Activated T-helper 17 cell treated with anti-CD3 and anti-CD28 coated beads, Interleukin-2, amount 50 U/mL, for 72 hours (primary cell): ENCODE data around the gene PLXNA2. TPM values are rescaled to one million over a fixed set of nuclear protein-coding genes. Genes with fewer than 3 reads are reported as not detected.

Source experiments
- ATAC-seq: fragments of 150-1000 bp; cut with Tn5 transposase; replicated peaks from 2 replicates; pipeline ENCODE4 v1.10.0; 2021; ENCODE audit warnings: mild to moderate bottlenecking, moderate library complexity
- H3K27ac Mint-ChIP-seq: one replicate; pipeline ENCODE4 v1.8.0; 2022; ENCODE audit warnings: mixed read lengths
- H3K27me3 Mint-ChIP-seq: one replicate; pipeline ENCODE4 v1.8.0; 2022; ENCODE audit warnings: mixed read lengths
- H3K36me3 Mint-ChIP-seq: one replicate; pipeline ENCODE4 v1.8.0; 2022; ENCODE audit warnings: low read depth, mild to moderate bottlenecking, mixed read lengths
- H3K4me1 Mint-ChIP-seq: one replicate; pipeline ENCODE4 v1.8.0; 2022; ENCODE audit warnings: mixed read lengths
- H3K4me3 Mint-ChIP-seq: one replicate; pipeline ENCODE4 v1.8.0; 2022; ENCODE audit warnings: mild to moderate bottlenecking, mixed read lengths
- H3K9me3 Mint-ChIP-seq: one replicate; pipeline ENCODE4 v1.8.0; 2022; ENCODE audit warnings: mixed read lengths
- total RNA-seq, 2 donors: library from RNA; stranded (reverse); gene quantifications; one replicate each; pipeline ENCODE4 v1.2.3, GENCODE V29; 2022

PLXNA2 gene
- total RNA-seq, 2 donors from 2014 or later: 0.09 TPM; not detected in 1

DNA sequence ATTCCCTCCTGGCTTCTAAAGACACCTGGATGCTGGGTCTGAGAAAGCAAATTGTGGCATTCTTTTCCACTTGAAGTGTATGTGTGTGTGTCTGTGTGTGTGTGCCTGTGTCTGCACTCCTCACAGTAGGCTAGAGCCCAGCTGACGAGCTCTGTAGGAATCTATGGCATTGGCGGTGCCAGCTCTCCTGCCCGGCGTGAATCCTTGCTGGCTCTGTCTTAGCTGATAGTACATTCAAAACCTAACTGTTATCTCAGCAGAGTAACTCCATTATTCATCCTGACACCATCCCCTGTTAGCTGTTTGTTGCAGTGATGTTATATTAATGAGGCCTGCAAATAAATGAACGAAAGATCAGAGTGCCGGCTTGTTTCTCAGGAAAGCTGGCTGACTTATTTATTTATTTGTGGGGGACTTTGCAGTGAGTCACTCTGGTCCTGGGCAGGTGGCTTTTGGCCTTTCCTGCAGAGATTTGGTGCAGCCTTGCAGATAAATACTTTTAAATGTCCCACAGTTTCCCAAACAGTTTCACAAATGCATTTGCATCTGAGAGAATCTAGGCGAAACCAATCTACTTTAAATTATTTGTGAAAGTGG, 172.7 kb downstream of the PLXNA2 start:
- H3K27ac Mint-ChIP-seq: no peak overlapping the region
- no peak overlapping the region for H3K4me3 Mint-ChIP-seq
- no peaks in the 10 kb centered on the region for H3K4me1 Mint-ChIP-seq
- H3K27me3 Mint-ChIP-seq: peaks cover 3% of the 10 kb centered on the region
- ATAC-seq: no peak
- no peaks in the 10 kb centered on the region for H3K9me3 Mint-ChIP-seq
- H3K36me3 Mint-ChIP-seq: no peaks in the 10 kb centered on the region

DNA sequence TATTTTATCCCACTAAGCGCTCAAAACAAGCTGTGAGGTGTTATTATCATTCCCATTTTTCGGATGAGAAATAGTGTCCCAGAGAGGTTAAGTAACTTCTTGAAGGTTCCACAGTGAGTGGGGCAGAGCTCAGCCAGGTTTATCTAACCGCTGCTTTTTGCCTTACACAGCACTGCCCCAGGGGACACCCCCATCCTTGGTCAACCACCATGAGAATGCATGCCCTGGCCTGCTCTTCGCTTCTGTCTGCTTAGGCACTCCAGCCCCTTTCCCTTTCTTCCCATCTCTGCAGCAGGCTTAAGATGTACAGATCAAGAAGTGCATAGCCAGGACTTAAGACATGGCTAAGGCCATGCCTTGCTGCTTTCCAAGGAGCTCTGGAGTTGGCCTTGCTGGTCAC, 174.3 kb downstream of the PLXNA2 start:
- Mint-ChIP-seq H3K27ac (no peak overlapping the region), H3K4me3 (no peak overlapping the region), H3K27me3 (no peaks in the 10 kb centered on the region), H3K4me1 (no peaks in the 10 kb centered on the region), H3K9me3 (no peaks in the 10 kb centered on the region), H3K36me3 (no peaks in the 10 kb centered on the region)
- ATAC-seq: no peak

DNA sequence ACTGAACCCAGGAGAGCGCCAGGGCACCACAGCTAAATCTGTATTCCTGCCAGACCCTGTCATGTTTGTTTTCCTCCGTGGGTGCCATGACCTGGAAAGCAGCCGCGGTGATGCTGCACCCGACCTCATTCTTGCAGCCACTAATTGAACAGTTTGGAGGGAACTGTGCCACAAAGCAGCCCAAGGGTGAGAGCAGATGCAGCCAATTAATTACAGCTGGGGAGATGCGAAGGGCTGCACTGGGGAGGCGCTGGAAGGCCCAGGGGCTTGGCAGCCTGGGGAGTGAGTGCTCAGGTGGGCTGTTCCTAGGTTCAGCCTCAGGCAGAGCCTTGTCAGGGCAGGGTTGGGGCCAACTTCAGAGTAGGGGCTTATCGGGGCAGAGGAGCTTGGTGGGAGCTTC, 174.9 kb downstream of the PLXNA2 start:
- no peak overlapping the region for H3K27ac Mint-ChIP-seq
- H3K4me1 Mint-ChIP-seq: no peaks in the 10 kb centered on the region
- no peak for ATAC-seq
- no peaks in the 10 kb centered on the region for H3K27me3 Mint-ChIP-seq
- H3K36me3 Mint-ChIP-seq: no peaks in the 10 kb centered on the region
- no peaks in the 10 kb centered on the region for H3K9me3 Mint-ChIP-seq
- no peak overlapping the region for H3K4me3 Mint-ChIP-seq

DNA sequence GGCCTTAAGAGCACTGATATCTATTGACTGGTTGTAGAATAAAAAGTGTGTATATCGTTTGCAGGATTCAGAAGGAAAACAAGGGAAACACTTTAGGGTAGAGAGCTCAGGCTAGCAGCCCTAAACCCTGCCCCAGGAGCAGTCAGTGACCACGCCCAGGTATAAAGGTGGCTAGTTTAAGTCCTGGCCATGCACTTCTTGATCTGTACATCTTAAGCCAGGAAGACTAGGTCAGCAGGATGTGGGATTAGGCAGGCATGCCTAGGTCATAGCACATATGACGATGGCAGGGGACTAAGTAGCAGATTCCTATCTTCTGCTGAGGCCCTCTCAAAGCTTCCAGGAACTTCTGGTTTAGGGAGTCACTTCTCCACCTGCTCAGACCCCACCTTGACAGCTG, 175.3 kb downstream of the PLXNA2 start:
- no peaks in the 10 kb centered on the region for H3K36me3 Mint-ChIP-seq
- H3K9me3 Mint-ChIP-seq: no peaks in the 10 kb centered on the region
- H3K27me3 Mint-ChIP-seq: peaks cover 3% of the 10 kb centered on the region
- ATAC-seq: no peak
- H3K4me1 Mint-ChIP-seq: no peaks in the 10 kb centered on the region
- H3K4me3 Mint-ChIP-seq: no peak overlapping the region
- no peak overlapping the region for H3K27ac Mint-ChIP-seq

DNA sequence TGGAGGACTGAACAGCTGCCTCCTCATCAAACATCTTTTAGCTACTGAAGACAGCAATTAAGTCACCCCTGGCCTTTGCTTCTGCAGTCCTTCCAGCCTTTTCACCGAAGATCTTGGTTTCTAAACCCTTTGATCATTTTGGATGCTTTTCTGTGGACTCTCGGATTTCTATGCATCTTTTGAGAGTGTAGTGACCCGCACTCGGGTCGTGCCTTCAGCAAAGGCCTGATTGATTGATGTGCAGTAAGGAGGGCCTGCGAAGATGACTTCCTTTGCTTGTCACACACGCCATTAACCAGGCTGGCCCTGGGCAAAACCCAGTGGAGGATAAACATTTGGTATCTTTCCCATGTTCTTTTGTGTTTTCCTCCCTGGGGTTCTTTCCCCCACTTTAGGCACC, 175.8 kb downstream of the PLXNA2 start:
- H3K27me3 Mint-ChIP-seq: peaks cover 3% of the 10 kb centered on the region
- ATAC-seq: no peak
- H3K9me3 Mint-ChIP-seq: no peaks in the 10 kb centered on the region
- H3K4me1 Mint-ChIP-seq: no peaks in the 10 kb centered on the region
- H3K4me3 Mint-ChIP-seq: no peak overlapping the region
- no peaks in the 10 kb centered on the region for H3K36me3 Mint-ChIP-seq
- no peak overlapping the region for H3K27ac Mint-ChIP-seq

DNA sequence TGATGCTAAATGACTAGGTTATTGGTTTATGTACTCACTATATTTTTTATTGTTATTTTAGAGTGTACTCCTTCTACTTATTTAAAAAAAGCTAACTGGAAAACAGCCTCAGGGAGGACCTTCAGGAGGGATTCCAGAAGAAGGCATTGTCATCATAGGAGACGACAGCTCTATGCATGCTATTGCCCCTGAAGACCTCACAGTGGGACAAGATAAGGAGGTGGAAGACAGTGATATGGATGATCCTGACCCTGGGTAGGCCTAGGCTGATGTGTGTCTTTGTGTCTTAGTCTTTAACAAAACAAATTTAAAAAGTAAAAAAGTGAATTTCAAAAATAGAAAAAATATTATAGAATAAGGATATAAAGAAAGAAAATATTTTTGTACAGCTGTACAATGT, 177.6 kb downstream of the PLXNA2 start:
- no peak overlapping the region for H3K4me3 Mint-ChIP-seq
- no peaks in the 10 kb centered on the region for H3K4me1 Mint-ChIP-seq
- ATAC-seq: no peak
- no peak overlapping the region for H3K27ac Mint-ChIP-seq
- H3K9me3 Mint-ChIP-seq: no peaks in the 10 kb centered on the region
- peaks cover 3% of the 10 kb centered on the region for H3K27me3 Mint-ChIP-seq
- no peaks in the 10 kb centered on the region for H3K36me3 Mint-ChIP-seq

DNA sequence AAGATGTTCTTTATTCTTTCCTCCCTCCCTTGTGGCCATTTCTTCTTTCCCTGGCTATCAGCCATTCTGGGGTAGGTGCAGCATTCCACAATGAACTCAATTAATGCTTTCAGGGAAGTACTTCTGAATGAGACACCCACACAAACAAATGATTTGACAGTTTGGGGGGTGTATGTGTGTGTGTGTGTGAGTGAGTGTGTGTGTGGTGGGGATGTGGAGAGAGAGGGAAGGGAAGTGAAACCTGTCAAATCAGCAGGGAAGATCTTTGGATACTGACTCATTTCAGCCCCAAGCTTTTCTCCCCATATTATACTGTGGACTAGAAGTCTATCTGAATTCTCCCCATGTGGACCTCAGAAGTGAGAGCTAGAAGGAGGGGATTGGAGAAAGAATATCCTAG, 178.3 kb downstream of the PLXNA2 start:
- Mint-ChIP-seq H3K27me3 (peaks cover 7% of the 10 kb centered on the region), H3K9me3 (no peaks in the 10 kb centered on the region), H3K4me3 (no peak overlapping the region), H3K27ac (no peak overlapping the region), H3K36me3 (no peaks in the 10 kb centered on the region), H3K4me1 (no peaks in the 10 kb centered on the region)
- ATAC-seq: no peak

DNA sequence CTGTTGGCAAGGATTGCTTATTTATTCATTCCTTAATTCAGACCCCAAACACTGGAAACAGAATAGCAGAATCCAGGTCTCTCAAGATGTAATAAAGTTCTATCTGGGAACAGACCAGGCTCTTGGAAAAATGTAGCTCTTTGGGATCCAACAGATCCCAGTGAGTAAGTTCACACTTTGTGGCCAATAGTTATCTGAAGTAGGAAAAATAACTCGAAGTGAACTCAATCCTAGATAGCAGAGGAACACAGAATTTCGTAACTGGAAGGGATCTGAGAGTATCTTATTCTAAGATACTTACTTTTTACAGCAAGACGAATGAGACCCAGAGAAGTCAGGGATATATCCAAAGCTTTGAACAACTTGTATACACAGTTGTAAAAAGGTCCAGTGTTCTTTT, 182.6 kb downstream of the PLXNA2 start:
- Mint-ChIP-seq H3K27me3 (peaks cover 18% of the 10 kb centered on the region), H3K4me3 (no peak overlapping the region), H3K4me1 (no peaks in the 10 kb centered on the region), H3K36me3 (no peaks in the 10 kb centered on the region), H3K27ac (no peak overlapping the region), H3K9me3 (no peaks in the 10 kb centered on the region)
- no peak for ATAC-seq

DNA sequence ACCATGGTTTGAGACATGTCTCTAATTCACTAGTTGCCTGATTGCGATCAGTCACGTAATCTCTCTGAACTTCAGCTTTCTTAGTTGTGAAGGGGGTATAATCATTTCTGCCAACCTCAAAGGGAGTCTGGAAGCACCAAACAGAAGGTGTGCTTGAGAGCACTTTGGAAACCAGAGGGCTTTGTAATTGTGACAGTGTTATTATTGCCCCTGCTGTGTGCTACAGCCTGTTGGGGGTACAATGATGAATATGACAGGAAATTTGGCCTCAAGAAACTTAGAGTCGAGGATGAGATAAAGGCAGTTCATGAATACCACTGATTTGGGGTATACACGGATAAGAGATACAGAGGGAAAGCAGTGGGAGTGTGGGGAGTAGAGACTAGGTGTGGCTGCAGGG, 183.1 kb downstream of the PLXNA2 start:
- ATAC-seq: no peak
- H3K27ac Mint-ChIP-seq: no peak overlapping the region
- no peak overlapping the region for H3K4me3 Mint-ChIP-seq
- no peaks in the 10 kb centered on the region for H3K9me3 Mint-ChIP-seq
- H3K27me3 Mint-ChIP-seq: peaks cover 18% of the 10 kb centered on the region
- no peaks in the 10 kb centered on the region for H3K36me3 Mint-ChIP-seq
- H3K4me1 Mint-ChIP-seq: no peaks in the 10 kb centered on the region

DNA sequence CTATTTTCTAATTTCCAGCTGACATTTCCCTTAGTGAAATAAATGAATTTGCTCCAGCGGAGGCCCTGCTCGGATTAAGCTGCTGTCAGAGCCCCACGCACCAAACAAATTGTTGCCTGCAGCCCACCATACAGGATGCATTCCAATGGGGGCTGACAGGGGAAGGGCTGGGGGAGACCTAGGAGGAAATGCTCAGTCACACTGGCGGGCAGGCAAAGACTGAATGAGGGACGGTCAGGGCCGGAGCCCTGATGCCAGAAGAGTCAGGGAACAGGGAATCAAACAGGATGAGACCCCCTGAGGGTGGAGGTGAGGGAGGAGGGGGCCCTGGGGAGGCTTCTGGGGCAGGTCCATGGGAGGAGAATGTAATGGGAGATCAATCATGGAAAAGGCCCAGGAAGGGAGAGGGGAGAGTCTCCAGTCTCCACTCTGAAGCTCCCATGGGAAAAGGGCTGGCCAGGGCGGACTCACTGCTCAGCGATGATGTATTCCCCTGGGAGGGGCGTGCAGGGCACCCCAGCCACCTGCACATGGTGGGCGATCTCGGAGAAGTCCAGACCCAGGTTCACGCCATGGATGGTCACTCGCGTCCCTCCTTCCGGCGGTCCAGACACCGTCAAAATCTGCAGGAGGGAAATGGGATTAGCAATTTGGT, 183.8 kb downstream of the PLXNA2 start:
- Mint-ChIP-seq H3K4me3 (no peak overlapping the region), H3K36me3 (no peaks in the 10 kb centered on the region), H3K27ac (no peak overlapping the region), H3K27me3 (peaks cover 21% of the 10 kb centered on the region), H3K4me1 (no peaks in the 10 kb centered on the region), H3K9me3 (no peaks in the 10 kb centered on the region)
- ATAC-seq: no peak

DNA sequence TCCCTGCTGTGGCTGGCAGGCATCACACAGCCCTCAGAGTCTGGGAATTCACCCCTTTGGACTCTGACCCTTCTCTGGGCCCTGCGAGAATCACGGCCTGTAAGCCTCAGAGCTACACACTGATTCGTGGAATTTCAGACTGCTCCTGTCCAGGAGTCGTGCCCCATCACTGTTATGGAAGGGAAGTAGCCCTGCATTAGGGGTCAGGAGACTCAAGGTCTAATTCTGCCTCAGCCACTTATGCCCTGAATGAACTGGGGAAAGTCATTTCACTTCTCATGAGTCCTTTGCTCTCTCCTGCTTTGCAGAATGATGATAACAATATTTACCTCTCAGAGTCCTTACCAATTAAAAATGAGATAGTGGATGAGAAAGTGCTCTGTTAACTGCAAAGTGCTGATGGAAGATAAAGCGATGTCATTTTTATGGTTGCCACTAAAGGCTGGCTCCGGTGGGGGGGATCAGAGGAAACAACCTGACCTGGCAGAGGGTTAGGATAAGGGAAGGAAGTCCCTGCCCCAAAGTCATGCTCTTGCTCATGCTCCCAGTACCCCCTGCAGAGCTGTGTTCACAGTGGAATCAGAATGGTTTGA, 184.7 kb downstream of the PLXNA2 start:
- H3K4me3 Mint-ChIP-seq: no peak overlapping the region
- H3K36me3 Mint-ChIP-seq: no peaks in the 10 kb centered on the region
- ATAC-seq: no peak
- peaks cover 28% of the 10 kb centered on the region for H3K27me3 Mint-ChIP-seq
- H3K9me3 Mint-ChIP-seq: no peaks in the 10 kb centered on the region
- H3K4me1 Mint-ChIP-seq: no peaks in the 10 kb centered on the region
- H3K27ac Mint-ChIP-seq: no peak overlapping the region

DNA sequence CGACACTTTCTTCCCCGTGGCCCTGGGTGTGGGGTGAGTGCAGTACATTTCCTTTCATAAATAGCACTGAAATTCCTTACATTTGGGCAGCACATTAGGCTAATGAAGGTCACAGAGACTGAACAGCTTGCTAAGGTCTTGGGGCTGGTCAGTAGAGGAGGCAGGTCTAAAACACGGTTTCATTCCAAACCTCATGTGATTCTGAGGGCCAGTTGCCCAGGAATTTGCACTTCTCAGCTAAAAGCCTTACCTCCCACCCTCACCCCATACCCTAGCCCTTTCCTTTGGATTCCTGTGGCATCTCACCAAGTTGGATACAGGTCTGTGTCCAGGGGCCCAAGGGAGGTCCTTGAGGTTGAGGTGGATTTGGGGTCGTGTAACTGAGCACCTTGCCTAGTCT, 185.4 kb downstream of the PLXNA2 start:
- Mint-ChIP-seq H3K4me3 (no peak overlapping the region), H3K27me3 (peaks cover 27% of the 10 kb centered on the region), H3K9me3 (no peaks in the 10 kb centered on the region), H3K36me3 (no peaks in the 10 kb centered on the region), H3K4me1 (no peaks in the 10 kb centered on the region), H3K27ac (no peak overlapping the region)
- no peak for ATAC-seq

DNA sequence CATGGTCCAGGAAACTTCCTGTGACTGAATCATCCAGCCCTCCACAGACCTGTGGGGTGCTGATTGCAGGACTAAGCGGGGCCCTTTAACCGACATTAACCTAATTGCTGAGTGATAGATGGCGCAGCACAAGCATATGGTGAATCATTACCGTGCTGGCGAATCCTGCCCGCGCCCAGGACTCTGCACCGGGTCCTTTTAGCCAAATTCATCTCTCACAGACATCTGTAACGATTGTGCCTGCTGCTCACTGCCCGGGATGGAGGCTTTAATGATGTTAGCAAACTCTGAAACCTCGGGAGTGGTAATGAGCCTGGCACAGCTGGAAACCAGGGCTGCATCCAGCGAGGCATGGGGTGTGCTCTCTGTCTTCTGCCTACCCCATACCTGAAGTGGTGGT, 185.9 kb downstream of the PLXNA2 start:
- H3K9me3 Mint-ChIP-seq: no peaks in the 10 kb centered on the region
- no peak overlapping the region for H3K4me3 Mint-ChIP-seq
- H3K27ac Mint-ChIP-seq: no peak overlapping the region
- H3K27me3 Mint-ChIP-seq: peaks cover 27% of the 10 kb centered on the region
- ATAC-seq: no peak
- H3K4me1 Mint-ChIP-seq: no peaks in the 10 kb centered on the region
- no peaks in the 10 kb centered on the region for H3K36me3 Mint-ChIP-seq

DNA sequence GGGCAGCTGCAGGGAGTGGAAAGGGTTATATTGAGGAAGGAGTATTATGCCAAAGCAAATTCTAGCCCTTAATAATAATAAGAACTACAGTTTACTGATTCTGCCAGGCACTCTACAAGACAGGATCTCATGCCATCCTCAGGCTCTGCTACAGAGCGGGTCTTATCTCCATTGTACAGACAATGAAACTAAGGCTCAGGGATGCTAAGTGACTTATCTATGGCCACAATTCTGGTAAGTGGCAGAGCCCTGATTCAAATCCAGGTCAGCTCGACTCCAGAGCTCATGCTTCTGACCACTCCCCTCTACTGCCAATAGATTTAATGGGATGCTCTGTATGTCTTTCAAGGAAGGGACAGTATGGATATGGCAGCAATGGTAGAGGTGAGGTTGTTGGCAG, 187.1 kb downstream of the PLXNA2 start:
- Mint-ChIP-seq H3K4me3 (no peak overlapping the region), H3K9me3 (no peaks in the 10 kb centered on the region), H3K27me3 (peaks cover 27% of the 10 kb centered on the region)

DNA sequence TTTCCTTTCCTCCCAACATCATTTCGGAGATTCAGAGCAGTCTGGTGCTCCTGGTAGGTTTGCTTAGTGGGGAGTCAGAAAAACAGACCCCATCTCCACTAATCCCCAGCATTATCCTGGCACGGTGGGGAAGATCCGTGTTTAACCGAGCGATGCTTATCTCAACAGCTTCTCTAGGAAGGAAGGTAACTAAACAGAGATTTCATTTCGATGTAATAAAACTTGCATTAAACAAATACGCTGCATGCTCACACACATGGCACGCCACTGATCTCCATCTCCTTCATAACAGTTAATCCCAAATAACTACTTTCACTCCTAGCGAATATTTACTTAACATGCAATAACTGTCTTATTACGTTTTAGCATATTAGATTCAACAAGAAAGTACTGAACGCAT, 188.6 kb downstream of the PLXNA2 start:
- no peak overlapping the region for H3K4me3 Mint-ChIP-seq
- no peak for ATAC-seq
- no peak overlapping the region for H3K27ac Mint-ChIP-seq
- no peaks in the 10 kb centered on the region for H3K36me3 Mint-ChIP-seq
- H3K4me1 Mint-ChIP-seq: no peaks in the 10 kb centered on the region
- no peaks in the 10 kb centered on the region for H3K9me3 Mint-ChIP-seq
- H3K27me3 Mint-ChIP-seq: peaks cover 27% of the 10 kb centered on the region

More for the DNA sequence above, 187.1 kb downstream of the PLXNA2 start:
- Mint-ChIP-seq H3K36me3 (no peaks in the 10 kb centered on the region), H3K27ac (no peak overlapping the region), H3K4me1 (no peaks in the 10 kb centered on the region)
- ATAC-seq: no peak
